GM10266 (cell line): Measurements from ENCODE around the gene FAM171A1.
"Not testable (repeated sequence)": the region's sequence is repeated elsewhere in the genome, so short reads cannot be mapped to it uniquely, and the experiment has no call there.

Source experiments
- DNase-seq: peaks from one replicate; pipeline ENCODE4 v3.0.0; 2012; ENCODE audit errors: extremely low spot score
- CTCF ChIP-seq: IDR thresholded peaks from 2 replicates; pipeline ENCODE4 v1.5.1; 2012; ENCODE audit warnings: mild to moderate bottlenecking, low read depth; ENCODE audit not compliant: control insufficient read depth, insufficient read depth; ENCODE audit errors: missing control alignments

Gene FAM171A1

GRCh38 chr10:15280462-15280861, 90.6 kb downstream of the FAM171A1 start:
- no peak for DNase-seq
- TF ChIP-seq CTCF, result no peak

GRCh38 chr10:15279236-15279635, 91.9 kb downstream of the FAM171A1 start:
- DNase-seq, result no peak
- TF ChIP-seq CTCF, result no peak

GRCh38 chr10:15278786-15279185, 92.3 kb downstream of the FAM171A1 start:
- TF ChIP-seq CTCF, result no peak
- DNase-seq, result no peak

- not testable (repeated sequence) for DNase-seq
Observed at GRCh38 chr10:15276039-15276438, 95.0 kb downstream of the FAM171A1 start.

GRCh38 chr10:15269838-15270237, 101.3 kb downstream of the FAM171A1 start:
- DNase-seq, result not testable (repeated sequence)

DNA sequence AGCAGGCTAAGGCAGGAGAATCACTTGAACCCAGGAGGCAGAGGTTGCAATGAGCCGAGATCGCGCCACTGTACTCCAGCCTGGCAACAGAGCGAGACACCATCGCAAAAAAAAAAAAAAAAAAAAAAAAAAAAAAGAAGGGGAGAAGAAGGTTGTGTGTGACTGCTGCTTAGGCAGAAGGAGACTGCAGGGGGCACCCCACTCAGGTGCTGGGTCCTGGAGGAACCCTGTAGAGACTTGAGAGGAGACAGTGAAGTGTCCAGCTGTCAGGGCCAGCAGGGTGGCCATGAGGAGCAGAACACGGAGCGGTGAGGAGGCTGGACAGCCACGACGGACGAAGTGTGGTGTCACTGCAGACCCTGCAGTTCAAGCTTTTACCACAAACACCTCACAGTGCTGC, 103.6 kb downstream of the FAM171A1 start:
- DNase-seq, result no peak
- no peak for TF ChIP-seq CTCF

- DNase-seq, result no peak
Observed at GRCh38 chr10:15266117-15266516, 105.0 kb downstream of the FAM171A1 start.

GRCh38 chr10:15265558-15265957, 105.5 kb downstream of the FAM171A1 start:
- no peak for TF ChIP-seq CTCF
- DNase-seq, result no peak

More at GRCh38 chr10:15266117-15266516, 105.0 kb downstream of the FAM171A1 start:
- no peak for TF ChIP-seq CTCF
